ENCODE measurements around the gene SNAP25. TPM values are rescaled to one million over a fixed set of nuclear protein-coding genes. Genes with fewer than 3 reads are reported as not detected.

Gene SNAP25
- total and polyA plus RNA-seq, 10 of the 15 experiments (the other 5 are each of a cell fraction or from before 2014, with no cell fraction given), result not detected

DNA sequence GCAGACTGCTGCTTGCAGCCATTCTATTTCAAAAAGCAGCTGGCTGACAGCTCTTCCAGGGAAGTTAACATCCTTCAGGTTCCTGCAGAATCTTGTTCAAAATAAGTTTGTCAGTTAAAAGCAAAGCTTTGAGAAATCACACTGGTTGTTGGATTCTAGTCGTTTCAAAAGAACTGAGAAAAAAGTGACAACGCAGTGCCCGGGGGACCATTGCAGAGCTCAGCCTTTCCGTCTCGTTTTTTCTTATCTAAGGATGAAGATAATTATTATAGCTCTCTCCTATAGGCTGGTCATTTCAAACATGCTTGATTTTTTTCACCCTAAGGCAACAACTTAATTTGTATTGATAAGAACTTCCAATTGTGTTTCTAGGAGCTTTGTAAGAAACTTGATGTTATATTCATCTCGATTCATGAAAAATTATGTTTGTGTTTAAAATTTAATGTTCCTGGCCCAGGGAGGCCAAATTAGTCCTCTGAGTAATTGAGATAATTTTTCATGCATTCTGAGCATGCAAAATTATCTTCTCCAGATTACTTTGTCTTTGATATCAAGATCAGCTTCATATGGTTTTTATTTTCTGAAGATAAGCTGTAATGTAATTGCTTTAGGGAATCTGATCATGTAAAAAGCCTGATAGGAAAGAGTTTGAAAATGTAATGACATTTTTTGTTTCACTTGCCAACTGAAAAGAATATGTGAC, 58.4 kb downstream of the SNAP25 start:
- SMC1A ChIA-PET (ENCODE audit: uncharacterized antibody, unreplicated experiment), result interaction anchor here (1.3 kb wide), 1 partner anchor 46 kb away, joined by 4 read pairs; no protein-coding TSS in a partner anchor

DNA sequence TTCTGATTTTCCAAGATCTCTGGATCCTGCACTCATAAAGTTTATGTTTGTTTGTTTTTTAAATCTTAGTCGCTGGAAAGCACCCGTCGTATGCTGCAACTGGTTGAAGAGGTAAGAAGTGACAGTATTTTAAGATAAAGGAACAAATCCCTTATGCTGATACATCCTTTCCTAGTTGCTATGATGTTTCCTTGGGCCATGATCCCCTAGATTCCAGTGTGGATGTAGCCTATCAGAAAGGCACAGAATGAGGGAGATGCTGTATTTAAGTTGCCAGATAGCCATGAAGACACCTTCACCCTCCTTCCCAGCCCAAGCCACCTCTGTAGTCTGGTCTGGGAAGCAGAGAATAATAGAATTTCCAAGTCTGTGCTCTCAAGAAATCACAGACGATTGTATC, 59.0 kb downstream of the SNAP25 start:
- 62% methylated on average over 4 of the region's 4 CpGs for WGBS (ENCODE audit: insufficient coverage, insufficient replicate concordance, low lambda C conversion rate, missing lambda C conversion rate)
- intact Hi-C loops (cut with micrococcal nuclease; ENCODE audit: unreplicated experiment) (no loop called here), in situ Hi-C loops (cut with MboI) (no loop called here)
- ChIA-PET SMC1A (ENCODE audit: uncharacterized antibody, unreplicated experiment) (no interaction called here), CTCF (no interaction called here), POLR2A (no interaction called here), RAD21 (ENCODE audit: unreplicated experiment) (no interaction called here)
- Histone ChIP-seq H3K27me3 (replicated peaks in 1 of 2; ENCODE audit: control insufficient read depth in 2 of 2, insufficient read depth in 2 of 2, low read length in 1 of 2) (no peaks in the 10 kb centered on the region; a peak in 1 of 4 replicates), H3K9me3 (replicated peaks; ENCODE audit: control insufficient read depth, insufficient read depth, low read length) (no peaks in the 10 kb centered on the region), H3K36me3 (ENCODE audit: control insufficient read depth in 2 of 2, insufficient read depth in 2 of 2, low read length in 1 of 2) (no peaks in the 10 kb centered on the region), H3K4me3 (no peak overlapping the region), H3K27ac (ENCODE audit: control insufficient read depth, insufficient read depth) (no peak overlapping the region), H4K20me1 (ENCODE audit: control insufficient read depth, insufficient read depth) (no peaks in the 10 kb centered on the region), H3K79me2 (ENCODE audit: control insufficient read depth, insufficient read depth, low read length) (no peaks in the 10 kb centered on the region), H2AFZ (ENCODE audit: control insufficient read depth, low read depth, low read length) (no peak overlapping the region), H3K4me1 (ENCODE audit: control insufficient read depth, insufficient read depth, low read length) (no peaks in the 10 kb centered on the region), H3K9ac (ENCODE audit: control insufficient read depth, insufficient read depth, low read length) (no peak overlapping the region), H3K4me2 (ENCODE audit: control insufficient read depth, insufficient read depth) (no peak overlapping the region)
- no peak for FAIRE-seq
- no TSS peak for BruUV-seq (replicated peaks)
- ATAC-seq, result no peak
- no peak for DNase-seq (ENCODE audit: low read depth, low spot score)
- TF ChIP-seq ZNF24 (IDR thresholded peaks at IDR 0.05), result no peak
- no peak for TF ChIP-seq BHLHE40 (IDR thresholded peaks at IDR 0.05; ENCODE audit: borderline replicate concordance in 1 of 2, low read depth in 2 of 2, low read length in 1 of 2)
- TF ChIP-seq GATAD2B (conservative IDR thresholded peaks at IDR 0.05; ENCODE audit: low read depth), result no peak
- TF ChIP-seq, protein P1, sequence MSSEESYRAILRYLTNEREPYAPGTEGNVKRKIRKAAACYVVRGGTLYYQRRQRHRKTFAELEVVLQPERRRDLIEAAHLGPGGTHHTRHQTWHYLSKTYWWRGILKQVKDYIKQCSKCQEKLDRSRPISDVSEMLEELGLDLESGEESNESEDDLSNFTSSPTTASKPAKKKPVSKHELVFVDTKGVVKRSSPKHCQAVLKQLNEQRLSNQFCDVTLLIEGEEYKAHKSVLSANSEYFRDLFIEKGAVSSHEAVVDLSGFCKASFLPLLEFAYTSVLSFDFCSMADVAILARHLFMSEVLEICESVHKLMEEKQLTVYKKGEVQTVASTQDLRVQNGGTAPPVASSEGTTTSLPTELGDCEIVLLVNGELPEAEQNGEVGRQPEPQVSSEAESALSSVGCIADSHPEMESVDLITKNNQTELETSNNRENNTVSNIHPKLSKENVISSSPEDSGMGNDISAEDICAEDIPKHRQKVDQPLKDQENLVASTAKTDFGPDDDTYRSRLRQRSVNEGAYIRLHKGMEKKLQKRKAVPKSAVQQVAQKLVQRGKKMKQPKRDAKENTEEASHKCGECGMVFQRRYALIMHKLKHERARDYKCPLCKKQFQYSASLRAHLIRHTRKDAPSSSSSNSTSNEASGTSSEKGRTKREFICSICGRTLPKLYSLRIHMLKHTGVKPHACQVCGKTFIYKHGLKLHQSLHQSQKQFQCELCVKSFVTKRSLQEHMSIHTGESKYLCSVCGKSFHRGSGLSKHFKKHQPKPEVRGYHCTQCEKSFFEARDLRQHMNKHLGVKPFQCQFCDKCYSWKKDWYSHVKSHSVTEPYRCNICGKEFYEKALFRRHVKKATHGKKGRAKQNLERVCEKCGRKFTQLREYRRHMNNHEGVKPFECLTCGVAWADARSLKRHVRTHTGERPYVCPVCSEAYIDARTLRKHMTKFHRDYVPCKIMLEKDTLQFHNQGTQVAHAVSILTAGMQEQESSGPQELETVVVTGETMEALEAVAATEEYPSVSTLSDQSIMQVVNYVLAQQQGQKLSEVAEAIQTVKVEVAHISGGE (CRISPR knock-in tag; IDR thresholded peaks at IDR 0.05), result no peak
- no peak for TF ChIP-seq NFXL1 (IDR thresholded peaks at IDR 0.05; ENCODE audit: borderline replicate concordance)
- no peak for TF ChIP-seq ATF7 (IDR thresholded peaks at IDR 0.05; ENCODE audit: low read depth)
- TF ChIP-seq PAX5 (IDR thresholded peaks at IDR 0.05; ENCODE audit: borderline replicate concordance, low read depth, low read length), result no peak
- no peak for TF ChIP-seq FOXM1 (IDR thresholded peaks at IDR 0.05; ENCODE audit: low read depth, low read length)
- TF ChIP-seq NR2C2 (IDR thresholded peaks at IDR 0.05; ENCODE audit: borderline replicate concordance, control insufficient read depth, insufficient read length, low read depth), result no peak

More for the DNA sequence above, 58.4 kb downstream of the SNAP25 start:
- Histone ChIP-seq H3K36me3 (ENCODE audit: control insufficient read depth in 2 of 2, insufficient read depth in 2 of 2, low read length in 1 of 2) (no peaks in the 10 kb centered on the region), H3K9me3 (replicated peaks; ENCODE audit: control insufficient read depth, insufficient read depth, low read length) (no peaks in the 10 kb centered on the region), H3K4me2 (ENCODE audit: control insufficient read depth, insufficient read depth) (no peak overlapping the region), H3K27ac (ENCODE audit: control insufficient read depth, insufficient read depth) (no peak overlapping the region), H4K20me1 (ENCODE audit: control insufficient read depth, insufficient read depth) (no peaks in the 10 kb centered on the region), H3K27me3 (replicated peaks in 1 of 2; ENCODE audit: control insufficient read depth in 2 of 2, insufficient read depth in 2 of 2, low read length in 1 of 2) (no peaks in the 10 kb centered on the region; a peak in 1 of 4 replicates), H2AFZ (ENCODE audit: control insufficient read depth, low read depth, low read length) (no peak overlapping the region), H3K79me2 (ENCODE audit: control insufficient read depth, insufficient read depth, low read length) (no peaks in the 10 kb centered on the region), H3K4me3 (no peak overlapping the region), H3K4me1 (ENCODE audit: control insufficient read depth, insufficient read depth, low read length) (no peaks in the 10 kb centered on the region), H3K9ac (ENCODE audit: control insufficient read depth, insufficient read depth, low read length) (no peak overlapping the region)
- RAD21 ChIA-PET (ENCODE audit: unreplicated experiment), result interaction anchor here (0.6 kb wide), 1 partner anchor 785 kb away, joined by 5 read pairs; no protein-coding TSS in a partner anchor
- POLR2A ChIA-PET, result no interaction called here
- no peak for ATAC-seq
- intact Hi-C loops (cut with micrococcal nuclease; ENCODE audit: unreplicated experiment) (no loop called here), in situ Hi-C loops (cut with MboI) (no loop called here)
- DNase-seq (ENCODE audit: low read depth, low spot score), result no peak
- WGBS (ENCODE audit: insufficient coverage, insufficient replicate concordance, low lambda C conversion rate, missing lambda C conversion rate), result 40% methylated on average over 6 of the region's 6 CpGs
- BruUV-seq (replicated peaks), result no TSS peak
- CTCF ChIA-PET, result interaction anchor here (1.5 kb wide), 1 partner anchor 105 kb away, joined by 3 read pairs; no protein-coding TSS in a partner anchor
- TF ChIP-seq NFIC (IDR thresholded peaks at IDR 0.05; ENCODE audit: low read depth, low read length) (no peak), GABPA (IDR thresholded peaks at IDR 0.05; ENCODE audit: low read depth) (no peak), BHLHE40 (IDR thresholded peaks at IDR 0.05; ENCODE audit: borderline replicate concordance in 1 of 2, low read depth in 2 of 2, low read length in 1 of 2) (no peak), RBBP5 (conservative IDR thresholded peaks at IDR 0.05) (no peak), MXI1 (IDR thresholded peaks at IDR 0.05; ENCODE audit: low read depth, low read length) (no peak), POLR2AphosphoS2 (IDR thresholded peaks at IDR 0.05; ENCODE audit: low read depth, low read length) (no peak)
- TF ChIP-seq, protein P2, sequence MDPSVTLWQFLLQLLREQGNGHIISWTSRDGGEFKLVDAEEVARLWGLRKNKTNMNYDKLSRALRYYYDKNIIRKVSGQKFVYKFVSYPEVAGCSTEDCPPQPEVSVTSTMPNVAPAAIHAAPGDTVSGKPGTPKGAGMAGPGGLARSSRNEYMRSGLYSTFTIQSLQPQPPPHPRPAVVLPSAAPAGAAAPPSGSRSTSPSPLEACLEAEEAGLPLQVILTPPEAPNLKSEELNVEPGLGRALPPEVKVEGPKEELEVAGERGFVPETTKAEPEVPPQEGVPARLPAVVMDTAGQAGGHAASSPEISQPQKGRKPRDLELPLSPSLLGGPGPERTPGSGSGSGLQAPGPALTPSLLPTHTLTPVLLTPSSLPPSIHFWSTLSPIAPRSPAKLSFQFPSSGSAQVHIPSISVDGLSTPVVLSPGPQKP (IDR thresholded peaks at IDR 0.05; ENCODE audit: low read depth, low read length), result no peak
- no peak for FAIRE-seq
